ENCODE measurements around the gene SMCR8. TPM values are rescaled to one million over a fixed set of nuclear protein-coding genes. Genes with fewer than 3 reads are reported as not detected.
A peak's percentile ranks its signal among the peaks of the same experiment; 100 is the strongest.

Gene SMCR8
- total RNA-seq, 4 donors from 2014 or later: 10.9 to 13.0 (median 11.9) TPM

GRCh38 chr17:18323007-18323406 lies 7.9 kb downstream of the SMCR8 start:
- Histone ChIP-seq H3K9me3 (no peaks in the 10 kb centered on the region), H3K27ac (no peak overlapping the region), H3K27me3 (no peaks in the 10 kb centered on the region), H3K4me1 (peaks cover 18 to 36% (median 26%) of the 10 kb centered on the region in 3 donors), H3K4me3 (no peak overlapping the region), H3K36me3 (peaks cover 21 to 100% (median 48%) of the 10 kb centered on the region in 3 donors)
- intact Hi-C loops (cut with DNase I): no loop called here
- DNase-seq: no peak
- 51 to 90% methylated on average over 2 to 3 of the region's 3 CpGs for WGBS, 2 donors
- no peak for TF ChIP-seq POLR2A (IDR thresholded peaks at IDR 0.05)
- peak in 1 of 6 experiments; percentile 18 for TF ChIP-seq CTCF (IDR thresholded peaks at IDR 0.05)

DNA sequence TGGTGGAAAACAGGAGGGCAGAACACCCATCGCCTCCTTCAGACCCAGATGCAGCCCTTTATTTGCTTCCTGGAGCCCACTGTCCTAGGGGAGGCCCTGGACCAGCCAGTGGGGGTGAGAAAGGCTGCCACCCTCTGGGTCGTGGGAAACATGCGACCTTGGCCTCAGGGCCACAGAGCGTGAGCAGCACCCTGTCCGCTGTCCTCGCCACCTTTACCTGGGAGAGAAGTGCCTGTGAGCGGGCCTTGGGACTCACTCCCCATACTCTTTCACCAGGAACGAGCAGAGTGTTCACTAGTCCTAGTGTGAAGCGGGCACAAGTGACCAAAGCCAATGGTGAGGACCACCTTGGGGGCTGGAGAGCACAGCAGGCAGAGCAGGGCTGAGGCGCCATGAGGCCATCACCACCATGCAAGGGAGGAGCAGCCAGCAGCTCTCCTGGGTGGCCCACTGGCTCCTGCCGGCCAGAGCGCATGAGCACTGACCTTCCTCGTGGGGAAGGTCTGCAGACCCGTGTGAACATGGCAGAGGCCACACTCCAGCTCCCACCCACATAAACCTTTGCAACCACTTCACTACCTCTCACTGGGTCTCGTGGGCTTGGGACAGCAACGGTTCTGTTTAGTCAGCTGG lies 8.5 kb downstream of the SMCR8 start:
- DNase-seq: no peak
- intact Hi-C loops (cut with DNase I): no loop called here
- Histone ChIP-seq H3K4me1 (peaks cover 15 to 30% (median 20%) of the 10 kb centered on the region in 3 donors), H3K36me3 (peaks cover 21 to 100% (median 51%) of the 10 kb centered on the region in 3 donors), H3K4me3 (no peak overlapping the region), H3K27ac (no peak overlapping the region), H3K27me3 (no peaks in the 10 kb centered on the region), H3K9me3 (no peaks in the 10 kb centered on the region)
- 66 to 88% methylated on average over 3 to 9 of the region's 16 CpGs for WGBS, 2 donors
- TF ChIP-seq CTCF (IDR thresholded peaks at IDR 0.05): no peak
- TF ChIP-seq POLR2A (IDR thresholded peaks at IDR 0.05): no peak

DNA sequence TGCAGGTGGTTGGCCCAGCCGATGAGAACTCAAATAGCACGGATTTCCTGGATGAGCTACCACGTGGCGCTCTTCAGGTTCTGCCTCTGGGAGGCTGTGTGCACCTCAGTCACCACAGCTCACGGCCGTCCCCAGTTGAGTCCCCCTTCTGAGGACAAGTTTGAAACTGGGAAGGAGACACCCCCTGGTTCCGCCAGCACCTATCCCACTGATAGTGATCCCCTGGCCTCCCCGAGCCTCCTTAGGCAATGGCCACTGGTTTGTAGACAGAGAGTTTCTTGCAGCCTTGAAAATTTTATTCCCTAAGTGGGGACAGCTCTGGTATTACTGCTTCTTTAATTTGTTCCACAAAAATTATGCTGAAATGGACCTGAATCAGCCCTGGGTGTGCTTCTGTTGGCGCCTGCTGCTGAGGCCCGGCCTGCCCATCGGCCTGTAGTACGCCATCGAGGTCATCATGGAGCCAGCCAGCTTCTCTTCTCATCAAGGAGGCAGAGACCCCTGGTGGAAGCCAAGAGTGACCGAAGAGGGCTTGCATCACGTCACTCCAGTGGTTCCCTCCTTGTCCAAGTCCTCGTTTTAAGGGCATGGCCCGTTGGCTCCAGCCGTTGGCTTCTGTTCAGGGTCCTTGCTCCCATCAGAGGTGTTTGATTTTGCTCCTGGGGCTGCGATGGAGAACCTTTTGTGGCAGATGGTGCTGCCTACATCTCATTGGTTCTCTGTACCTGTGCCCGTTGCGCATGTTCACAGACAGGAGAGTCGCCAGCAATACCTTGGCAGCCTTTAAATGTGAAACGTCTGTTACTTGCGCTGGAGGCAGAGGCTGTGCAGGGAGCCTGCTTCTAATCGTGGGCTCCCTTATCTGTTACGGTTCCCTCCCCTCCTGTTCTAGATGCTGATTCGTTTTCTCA lies 9.3 kb downstream of the SMCR8 start:
- H3K4me1 ChIP-seq: peaks cover 8 to 22% (median 13%) of the 10 kb centered on the region in 3 donors
- peaks cover 21 to 100% (median 56%) of the 10 kb centered on the region in 3 donors for H3K36me3 ChIP-seq
- WGBS, 2 donors: 88 to 89% methylated on average over 26 to 27 of the region's 27 CpGs
- no peak overlapping the region for H3K27ac ChIP-seq
- intact Hi-C loops (cut with DNase I): no loop called here
- no peak for TF ChIP-seq POLR2A (IDR thresholded peaks at IDR 0.05)
- TF ChIP-seq CTCF (IDR thresholded peaks at IDR 0.05): no peak
- no peaks in the 10 kb centered on the region for H3K9me3 ChIP-seq
- DNase-seq: no peak
- H3K27me3 ChIP-seq: no peaks in the 10 kb centered on the region
- no peak overlapping the region for H3K4me3 ChIP-seq

DNA sequence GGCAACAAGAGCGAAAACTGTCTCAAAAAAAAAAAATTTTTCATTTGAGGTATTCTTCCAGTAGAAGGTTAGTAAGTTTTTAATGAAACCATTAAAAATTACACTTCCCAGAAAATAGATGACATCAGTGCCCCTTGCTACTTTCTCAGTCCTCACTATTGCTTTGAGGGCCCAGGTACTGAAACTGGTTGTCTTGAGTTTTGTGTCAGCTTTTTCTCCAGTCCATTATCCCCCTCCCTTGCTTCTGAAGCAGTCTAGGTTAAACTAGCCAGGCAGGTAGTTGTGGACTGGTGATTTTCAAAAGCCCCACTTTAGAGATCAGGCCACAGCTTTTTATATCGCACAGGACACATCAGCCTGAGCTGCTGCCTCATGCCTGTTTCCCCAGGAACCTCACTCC lies 10.9 kb downstream of the SMCR8 start:
- no peak for DNase-seq
- no peaks in the 10 kb centered on the region for H3K27me3 ChIP-seq
- H3K27ac ChIP-seq: no peak overlapping the region
- H3K4me1 ChIP-seq: peaks cover 0 to 6% (median 0%) of the 10 kb centered on the region in 3 donors
- H3K36me3 ChIP-seq: peaks cover 21 to 100% (median 67%) of the 10 kb centered on the region in 3 donors
- TF ChIP-seq CTCF (IDR thresholded peaks at IDR 0.05) (no peak), POLR2A (IDR thresholded peaks at IDR 0.05) (no peak)
- no peak overlapping the region for H3K4me3 ChIP-seq
- WGBS, 2 donors: 97 to 100% methylated on average over 2 of the region's 2 CpGs
- intact Hi-C loops (cut with DNase I): no loop called here
- H3K9me3 ChIP-seq: no peaks in the 10 kb centered on the region

GRCh38 chr17:18326572-18326971 lies 11.5 kb downstream of the SMCR8 start:
- no peak overlapping the region for H3K4me3 ChIP-seq
- H3K27ac ChIP-seq: no peak overlapping the region
- H3K27me3 ChIP-seq: no peaks in the 10 kb centered on the region
- intact Hi-C loops (cut with DNase I): no loop called here
- no peaks in the 10 kb centered on the region for H3K9me3 ChIP-seq
- no peak for DNase-seq
- 64 to 81% methylated on average over 5 to 6 of the region's 6 CpGs for WGBS, 2 donors
- TF ChIP-seq CTCF (IDR thresholded peaks at IDR 0.05): no peak
- no peak for TF ChIP-seq POLR2A (IDR thresholded peaks at IDR 0.05)
- H3K4me1 ChIP-seq: peaks cover 0 to under 1% (median 0%) of the 10 kb centered on the region in 3 donors
- H3K36me3 ChIP-seq: peaks cover 21 to 100% (median 71%) of the 10 kb centered on the region in 3 donors
